SK-N-SH (cell line): ENCODE measurements around the gene KMT2B. TPM values are rescaled to one million over a fixed set of nuclear protein-coding genes. Genes with fewer than 3 reads are reported as not detected.

ENCODE experiments used
- CTCF ChIA-PET: fragments of 300-600, 350-600 bp; formaldehyde crosslinking; extraction: SDS; loops from one replicate; lab custom pipeline; 2021; lab: Yijun Ruan, JAX
- POLR2A ChIA-PET: fragments of 350-600 bp; sonication (Branson Sonifier 250); formaldehyde crosslinking; extraction: SDS; loops from one replicate; lab custom pipeline; 2020; ENCODE audit warnings: antibody characterized with exemption, inconsistent platforms; lab: Yijun Ruan, JAX
- DNase-seq: peaks from one replicate; pipeline ENCODE4 v3.0.0; 2012
- H2AFZ ChIP-seq: fragments of 200-600 bp; sonication (generic); 2 replicates; pipeline ENCODE4 v1.8.1; 2016; ENCODE audit warnings: antibody characterized with exemption, mild to moderate bottlenecking, low read depth
- H3F3A ChIP-seq: fragments of 200-600 bp; sonication (generic); replicated peaks from 2 replicates; pipeline ENCODE3; 2016; ENCODE audit warnings: antibody characterized with exemption, mild to moderate bottlenecking; ENCODE audit not compliant: insufficient read depth
- H3K27ac ChIP-seq, 2 experiments: fragments of 200-500 bp in 1 of 2; fragments of 200-600 bp in 1 of 2; sonication (Bioruptor generic) in 1 of 2; sonication (generic), shearing (Covaris generic) in 1 of 2; 2 replicates each; pipeline versions ENCODE4 v1.5.1 to v1.6.1; 2014 to 2016; ENCODE audit warnings: low read depth in 2 of 2, inconsistent platforms in 1 of 2, low read length in 1 of 2, mild to moderate bottlenecking in 1 of 2, mixed read lengths in 1 of 2
- H3K27me3 ChIP-seq: fragments of 200-600 bp; sonication (generic), shearing (Covaris generic); 2 replicates; pipeline ENCODE4 v1.6.1; 2016; ENCODE audit warnings: mixed run types; ENCODE audit not compliant: insufficient read depth
- H3K36me3 ChIP-seq, 2 experiments: fragments of 200-500 bp in 1 of 2; fragments of 200-600 bp in 1 of 2; sonication (Bioruptor generic) in 1 of 2; sonication (generic) in 1 of 2; replicated peaks in 1 of 2; 2 replicates each; pipeline versions ENCODE3 to v1.5.1; 2014 to 2016; ENCODE audit warnings: low read length in 1 of 2, mild to moderate bottlenecking in 1 of 2; ENCODE audit not compliant: insufficient read depth in 2 of 2, control insufficient read depth in 1 of 2
- H3K4me1 ChIP-seq, 2 experiments: fragments of 200-500 bp in 1 of 2; fragments of 200-600 bp in 1 of 2; sonication (Bioruptor generic) in 1 of 2; sonication (generic), shearing (Covaris generic) in 1 of 2; 2 replicates each; pipeline versions ENCODE4 v1.5.1 to v1.6.1; 2014 to 2016; ENCODE audit warnings: low read depth in 1 of 2, low read length in 1 of 2, mixed run types in 1 of 2; ENCODE audit not compliant: insufficient read depth in 2 of 2, control insufficient read depth in 1 of 2
- H3K4me2 ChIP-seq: fragments of 200-600 bp; sonication (generic), shearing (Covaris generic); 2 replicates; pipeline ENCODE4 v1.6.1; 2017; ENCODE audit warnings: mixed run types
- H3K4me3 ChIP-seq, 2 experiments: fragments of 200-500 bp in 1 of 2; fragments of 200-600 bp in 1 of 2; sonication (Bioruptor generic) in 1 of 2; sonication (generic), shearing (Covaris generic) in 1 of 2; 2 replicates each; pipeline versions ENCODE4 v1.5.1 to v1.8.1; 2014 to 2016; ENCODE audit warnings: low read depth in 2 of 2, inconsistent platforms in 1 of 2, low read length in 1 of 2, mild to moderate bottlenecking in 1 of 2, mixed read lengths in 1 of 2, moderate library complexity in 1 of 2
- H3K79me2 ChIP-seq: fragments of 200-600 bp; sonication (generic); 2 replicates; pipeline ENCODE4 v1.8.1; 2017; ENCODE audit warnings: mild to moderate bottlenecking; ENCODE audit not compliant: insufficient read depth
- H3K9ac ChIP-seq: fragments of 200-600 bp; sonication (generic); 2 replicates; pipeline ENCODE4 v1.6.1; 2017; ENCODE audit warnings: mixed run types
- H3K9me2 ChIP-seq: fragments of 200-600 bp; sonication (generic); 2 replicates; pipeline ENCODE4 v1.6.1; 2017; ENCODE audit warnings: mixed run types
- H3K9me3 ChIP-seq: fragments of 200-600 bp; sonication (generic); 2 replicates; pipeline ENCODE4 v1.6.1; 2017; ENCODE audit warnings: mixed run types, mild to moderate bottlenecking, moderate library complexity
- H4K20me1 ChIP-seq: fragments of 200-600 bp; sonication (generic); 2 replicates; pipeline ENCODE4 v1.6.1; 2017; ENCODE audit warnings: mild to moderate bottlenecking, mixed run types; ENCODE audit not compliant: insufficient read depth
- CHD2 ChIP-seq: fragments of 150-350 bp; IDR thresholded peaks from 2 replicates; pipeline ENCODE4 v1.6.1; 2018; ENCODE audit warnings: low read length; ENCODE audit not compliant: partially characterized antibody
- ELF1 ChIP-seq: IDR thresholded peaks from 2 replicates; pipeline ENCODE4 v1.4.0; 2012
- EP300 ChIP-seq, 2 experiments: IDR thresholded peaks; 2 replicates each; pipeline versions ENCODE4 v1.4.0 to v1.6.1; 2012; ENCODE audit warnings: borderline replicate concordance in 1 of 2, low read depth in 1 of 2, low read length in 1 of 2
- GATA2 ChIP-seq: sonication (generic); formaldehyde crosslinking; IDR thresholded peaks from 2 replicates; pipeline ENCODE4 v1.5.0; 2020; ENCODE audit warnings: mild to moderate bottlenecking, missing genetic modification reagents
- MXI1 ChIP-seq: IDR thresholded peaks from 2 replicates; pipeline ENCODE4 v1.6.1; 2012; ENCODE audit warnings: mild to moderate bottlenecking, low read depth, low read length, improper control_type of control experiment
- RFX5 ChIP-seq: IDR thresholded peaks from 2 replicates; pipeline ENCODE4 v1.6.1; 2012; ENCODE audit warnings: mild to moderate bottlenecking, improper control_type of control experiment, low read length
- RXRA ChIP-seq: IDR thresholded peaks from 2 replicates; pipeline ENCODE4 v1.4.0; 2012; ENCODE audit warnings: low read depth, mild to moderate bottlenecking, borderline replicate concordance
- SMC3 ChIP-seq: IDR thresholded peaks from 2 replicates; pipeline ENCODE4 v1.6.1; 2012; ENCODE audit warnings: low read depth, low read length, improper control_type of control experiment
- WGBS: methylation state at CpG from one replicate; pipeline ENCODE4 v1.1.6; 2017; ENCODE audit warnings: low lambda C conversion rate; 5-methylcytosine and 5-hydroxymethylcytosine counted together
- polyA plus RNA-seq, 3 experiments: library from polyadenylated mRNA; depleted of rRNA; stranded (reverse); fragments of >200 nt; gene quantifications; 2 replicates each; pipeline ENCODE4 v1.2.3, GENCODE V29; 2012
- TF ChIP-seq, protein P1 (sequence below): fragments of 150-350 bp; IDR thresholded peaks from 2 replicates; pipeline ENCODE4 v1.6.1; 2017; ENCODE audit warnings: antibody characterized with exemption, low read length, low read depth, borderline replicate concordance
- TF ChIP-seq, protein P2 (sequence below): fragments of 150-350 bp; IDR thresholded peaks from 2 replicates; pipeline ENCODE4 v1.6.1; 2016; ENCODE audit warnings: mild to moderate bottlenecking, low read depth, low read length

The KMT2B gene
- polyA plus RNA-seq, 1 of the 3 experiments (the other 2 are of a cell fraction) = 29.2 TPM

DNA sequence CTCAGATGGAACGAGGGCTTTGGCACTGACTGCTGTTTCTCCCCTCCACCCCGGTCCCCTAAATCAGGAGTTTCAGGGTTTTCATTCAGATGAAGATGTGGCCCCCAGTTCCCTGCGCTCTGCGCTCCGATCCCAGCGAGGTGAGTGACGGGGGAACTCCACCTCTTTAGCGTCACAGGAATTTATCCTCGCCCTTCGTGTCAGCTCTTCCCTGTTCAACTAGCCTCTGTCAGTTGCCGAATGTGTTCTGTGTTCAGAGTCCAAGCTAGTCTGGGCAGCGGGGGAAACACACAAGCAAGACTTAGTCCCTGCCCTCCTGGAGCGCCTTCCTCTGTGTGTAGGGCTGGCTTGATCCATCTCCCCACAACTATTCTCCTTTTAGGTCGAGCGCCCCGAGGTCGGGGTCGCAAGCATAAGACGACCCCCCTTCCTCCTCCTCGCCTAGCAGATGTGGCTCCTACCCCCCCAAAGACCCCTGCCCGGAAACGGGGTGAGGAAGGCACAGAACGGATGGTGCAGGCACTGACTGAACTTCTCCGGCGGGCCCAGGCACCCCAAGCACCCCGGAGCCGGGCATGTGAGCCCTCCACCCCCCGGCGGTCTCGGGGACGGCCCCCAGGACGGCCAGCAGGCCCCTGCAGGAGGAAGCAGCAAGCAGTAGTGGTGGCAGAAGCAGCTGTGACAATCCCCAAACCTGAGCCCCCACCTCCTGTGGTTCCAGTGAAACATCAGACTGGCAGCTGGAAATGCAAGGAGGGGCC lies 1.8 kb downstream of the KMT2B start:
- no peaks in the 10 kb centered on the region for H3K9me3 ChIP-seq
- 92% methylated on average over 27 of the region's 32 CpGs for WGBS
- H4K20me1 ChIP-seq = peaks cover 28% of the 10 kb centered on the region
- no peak overlapping the region for H3K27ac ChIP-seq
- H3K79me2 ChIP-seq = peaks cover 28% of the 10 kb centered on the region
- H3K4me2 ChIP-seq = peak overlapping the region; percentile 97
- H2AFZ ChIP-seq = no peak overlapping the region
- peaks cover 6% of the 10 kb centered on the region for H3F3A ChIP-seq
- no peaks in the 10 kb centered on the region for H3K27me3 ChIP-seq
- H3K9ac ChIP-seq = peak overlapping the region; percentile 69; the same call in 1 of the 2 replicates
- peak overlapping the region; percentile 86 to 88; a peak in 3 of 4 replicates for H3K4me3 ChIP-seq
- TF ChIP-seq ELF1 (no peak), RFX5 (no peak), SMC3 (no peak), EP300 (IDR thresholded peaks at IDR 0.05; ENCODE audit: borderline replicate concordance in 1 of 2, low read depth in 1 of 2, low read length in 1 of 2) (no peak)
- TF ChIP-seq, protein P1, sequence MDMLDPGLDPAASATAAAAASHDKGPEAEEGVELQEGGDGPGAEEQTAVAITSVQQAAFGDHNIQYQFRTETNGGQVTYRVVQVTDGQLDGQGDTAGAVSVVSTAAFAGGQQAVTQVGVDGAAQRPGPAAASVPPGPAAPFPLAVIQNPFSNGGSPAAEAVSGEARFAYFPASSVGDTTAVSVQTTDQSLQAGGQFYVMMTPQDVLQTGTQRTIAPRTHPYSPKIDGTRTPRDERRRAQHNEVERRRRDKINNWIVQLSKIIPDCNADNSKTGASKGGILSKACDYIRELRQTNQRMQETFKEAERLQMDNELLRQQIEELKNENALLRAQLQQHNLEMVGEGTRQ = no peak
- TF ChIP-seq, protein P2, sequence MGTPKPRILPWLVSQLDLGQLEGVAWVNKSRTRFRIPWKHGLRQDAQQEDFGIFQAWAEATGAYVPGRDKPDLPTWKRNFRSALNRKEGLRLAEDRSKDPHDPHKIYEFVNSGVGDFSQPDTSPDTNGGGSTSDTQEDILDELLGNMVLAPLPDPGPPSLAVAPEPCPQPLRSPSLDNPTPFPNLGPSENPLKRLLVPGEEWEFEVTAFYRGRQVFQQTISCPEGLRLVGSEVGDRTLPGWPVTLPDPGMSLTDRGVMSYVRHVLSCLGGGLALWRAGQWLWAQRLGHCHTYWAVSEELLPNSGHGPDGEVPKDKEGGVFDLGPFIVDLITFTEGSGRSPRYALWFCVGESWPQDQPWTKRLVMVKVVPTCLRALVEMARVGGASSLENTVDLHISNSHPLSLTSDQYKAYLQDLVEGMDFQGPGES = no peak
- CTCF ChIA-PET = interaction anchor here (1.1 to 1.9 kb wide), 3 partner anchors 18 to 100 kb away, joined by 3 to 4 read pairs (median 3); no protein-coding TSS in a partner anchor
- DNase-seq = no peak
- POLR2A ChIA-PET = interaction anchor here (1.2 to 1.6 kb wide), 2 partner anchors 18 to 21 kb away, joined by 3 to 5 read pairs; no protein-coding TSS in a partner anchor
- peaks cover 13 to 41% of the 10 kb centered on the region in 2 experiments for H3K36me3 ChIP-seq
- H3K4me1 ChIP-seq = peaks cover 5 to 24% of the 10 kb centered on the region in 2 experiments; a peak in 3 of 4 replicates
- no peaks in the 10 kb centered on the region for H3K9me2 ChIP-seq

DNA sequence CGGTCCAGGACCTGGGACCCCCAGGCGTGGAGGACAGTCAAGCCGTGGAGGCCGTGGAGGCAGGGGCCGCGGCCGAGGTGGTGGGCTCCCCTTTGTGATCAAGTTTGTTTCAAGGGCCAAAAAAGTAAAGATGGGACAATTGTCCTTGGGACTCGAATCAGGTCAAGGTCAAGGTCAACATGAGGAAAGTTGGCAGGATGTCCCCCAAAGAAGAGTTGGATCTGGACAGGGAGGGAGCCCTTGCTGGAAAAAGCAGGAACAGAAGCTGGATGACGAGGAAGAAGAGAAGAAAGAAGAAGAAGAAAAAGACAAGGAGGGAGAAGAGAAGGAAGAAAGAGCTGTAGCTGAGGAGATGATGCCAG lies 2.3 kb downstream of the KMT2B start:
- POLR2A ChIA-PET = interaction anchor here (1.6 kb wide), 1 partner anchor 17 kb away, joined by 5 read pairs; no protein-coding TSS in a partner anchor
- Histone ChIP-seq H4K20me1 (peaks cover 28% of the 10 kb centered on the region), H3K79me2 (peaks cover 28% of the 10 kb centered on the region), H3K4me1 (peaks cover 5 to 24% of the 10 kb centered on the region in 2 experiments; a peak in 3 of 4 replicates), H3K4me2 (no peak overlapping the region), H3K27me3 (no peaks in the 10 kb centered on the region)
- no peak for TF ChIP-seq RXRA
- TF ChIP-seq GATA2 = no peak
- no peak for TF ChIP-seq EP300 (IDR thresholded peaks at IDR 0.05; ENCODE audit: borderline replicate concordance in 1 of 2, low read depth in 1 of 2, low read length in 1 of 2)
- no peak for TF ChIP-seq MXI1
- TF ChIP-seq CHD2 = no peak
- TF ChIP-seq, all 33 proteins: peak for 0
- no peaks in the 10 kb centered on the region for H3K9me3 ChIP-seq
- H2AFZ ChIP-seq = no peak overlapping the region
- H3K4me3 ChIP-seq = no peak overlapping the region
- 96% methylated on average over 9 of the region's 9 CpGs for WGBS
- H3K9ac ChIP-seq = no peak overlapping the region
- peaks cover 13 to 46% of the 10 kb centered on the region in 2 experiments for H3K36me3 ChIP-seq
- H3K9me2 ChIP-seq = no peaks in the 10 kb centered on the region
- peaks cover 6% of the 10 kb centered on the region for H3F3A ChIP-seq
- DNase-seq = no peak
- CTCF ChIA-PET = interaction anchor here (2.4 kb wide), 1 partner anchor 20 kb away, joined by 7 read pairs; no protein-coding TSS in a partner anchor
- H3K27ac ChIP-seq = no peak overlapping the region
